ENCODE data around the gene BICC1.

- TF ChIP-seq CTCF (conservative IDR thresholded peaks at IDR 0.05; ENCODE audit: low read depth, low read length), result no peak
- TF ChIP-seq EZH2 (IDR thresholded peaks at IDR 0.05; ENCODE audit: low read length, unreplicated experiment), result no peak
- no peak for TF ChIP-seq EZH2phosphoT487 (IDR thresholded peaks at IDR 0.05; ENCODE audit: borderline replicate concordance, low read length)
Observed at GRCh38 chr10:58724781-58725180, 212.1 kb downstream of the BICC1 start.

Data from PC-3 (cell line).